Chondrocyte (in vitro differentiated cells): Measurements from ENCODE around the gene RABGAP1L. TPM values are rescaled to one million over a fixed set of nuclear protein-coding genes. Genes with fewer than 3 reads are reported as not detected.
A peak's percentile ranks its signal among the peaks of the same experiment; 100 is the strongest.

Source experiments
- DNase-seq: peaks from one replicate; pipeline ENCODE4 v3.0.0; 2021; ENCODE audit warnings: mixed read lengths, low spot score
- H3K27ac Mint-ChIP-seq: one replicate; pipeline ENCODE4 v1.8.0; 2021; ENCODE audit warnings: mild to moderate bottlenecking, moderate library complexity, mixed read lengths; ENCODE audit not compliant: unreplicated experiment
- H3K27me3 Mint-ChIP-seq: 2 replicates; pipeline ENCODE4 v1.8.0; 2021; ENCODE audit warnings: low read depth, mixed read lengths
- H3K36me3 Mint-ChIP-seq: 2 replicates; pipeline ENCODE4 v1.8.0; 2021; ENCODE audit warnings: low read depth, mixed read lengths
- H3K4me1 Mint-ChIP-seq: 2 replicates; pipeline ENCODE4 v1.8.0; 2021; ENCODE audit warnings: low read depth, mild to moderate bottlenecking, mixed read lengths
- H3K4me3 Mint-ChIP-seq: one replicate; pipeline ENCODE4 v1.8.0; 2021; ENCODE audit warnings: mild to moderate bottlenecking, moderate library complexity, mixed read lengths; ENCODE audit not compliant: unreplicated experiment
- H3K9me3 Mint-ChIP-seq: 2 replicates; pipeline ENCODE4 v1.8.0; 2021; ENCODE audit warnings: low read depth, mixed read lengths
- CTCF ChIP-seq: fragments of 200-600 bp; sonication (generic); IDR thresholded peaks from 2 replicates; pipeline ENCODE4 v1.5.0; 2021; ENCODE audit warnings: antibody characterized with exemption, mild to moderate bottlenecking, moderate library complexity
- total RNA-seq: library from RNA; stranded (reverse); gene quantifications from 3 replicates; pipeline ENCODE4 v1.2.1, GENCODE V29; 2021

The RABGAP1L gene
- total RNA-seq, 1 donor from 2014 or later, result 27.1 TPM

DNA sequence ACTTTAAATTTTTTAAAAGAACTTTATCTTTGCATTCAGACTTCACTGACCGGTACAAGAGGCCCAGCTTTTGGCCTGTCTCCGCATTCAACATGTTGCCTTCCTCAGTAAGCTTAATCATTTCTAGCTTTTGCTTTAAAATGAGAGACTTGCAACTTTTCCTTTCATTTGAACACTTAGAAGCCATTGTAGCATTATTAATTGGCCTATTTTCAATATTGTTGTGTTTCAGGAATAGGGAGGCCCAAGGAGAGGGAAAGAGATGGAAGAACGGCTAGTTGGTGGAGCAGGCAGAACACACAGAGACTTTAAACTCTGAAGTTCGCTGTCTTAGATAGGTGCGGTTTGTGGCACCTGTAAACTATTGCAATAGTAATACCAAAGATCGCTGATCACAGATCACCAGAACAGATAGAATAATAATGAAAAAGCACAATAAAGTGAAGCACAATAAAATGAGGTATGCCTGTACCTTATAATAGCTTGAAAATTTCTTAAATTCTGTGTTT is 31.4 kb downstream of the RABGAP1L start:
- H3K4me3 Mint-ChIP-seq, result no peak overlapping the region
- H3K27ac Mint-ChIP-seq, result no peak overlapping the region
- peaks cover 2% of the 10 kb centered on the region for H3K36me3 Mint-ChIP-seq
- peaks cover 18% of the 10 kb centered on the region for H3K4me1 Mint-ChIP-seq
- no peak for DNase-seq
- peaks cover 16% of the 10 kb centered on the region for H3K9me3 Mint-ChIP-seq
- no peaks in the 10 kb centered on the region for H3K27me3 Mint-ChIP-seq
- no peak for TF ChIP-seq CTCF

GRCh38 chr1:174191349-174191862 is 32.1 kb downstream of the RABGAP1L start:
- H3K9me3 Mint-ChIP-seq, result peaks cover 16% of the 10 kb centered on the region
- TF ChIP-seq CTCF, result no peak
- H3K4me1 Mint-ChIP-seq, result peaks cover 18% of the 10 kb centered on the region
- H3K36me3 Mint-ChIP-seq, result peaks cover 2% of the 10 kb centered on the region
- peak overlapping the region; percentile 23 for H3K27ac Mint-ChIP-seq
- H3K27me3 Mint-ChIP-seq, result no peaks in the 10 kb centered on the region
- no peak for DNase-seq
- no peak overlapping the region for H3K4me3 Mint-ChIP-seq

DNA sequence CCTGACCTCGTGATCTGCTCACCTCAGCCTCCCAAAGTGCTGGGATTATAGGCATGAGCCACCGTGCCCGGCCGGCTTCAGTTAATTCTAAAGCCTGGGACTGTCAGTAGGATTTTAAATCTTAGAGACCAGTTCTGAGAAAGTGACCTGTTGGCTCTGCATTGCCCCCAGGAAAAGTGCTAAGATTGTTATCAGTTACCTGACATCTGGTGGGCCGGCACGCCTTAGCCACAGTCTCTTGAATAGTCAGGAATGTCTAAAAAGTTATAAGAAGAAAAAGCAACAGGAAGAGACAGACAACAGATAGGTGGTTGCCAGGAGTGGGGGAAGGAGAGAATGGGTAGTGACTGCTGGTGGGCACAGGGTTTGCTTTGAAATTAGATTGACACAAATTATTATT is 35.1 kb downstream of the RABGAP1L start:
- Mint-ChIP-seq H3K27me3 (no peaks in the 10 kb centered on the region), H3K36me3 (no peaks in the 10 kb centered on the region), H3K9me3 (peaks cover 3% of the 10 kb centered on the region), H3K4me1 (peaks cover 20% of the 10 kb centered on the region), H3K27ac (no peak overlapping the region), H3K4me3 (no peak overlapping the region)
- no peak for DNase-seq
- TF ChIP-seq CTCF, result no peak

DNA sequence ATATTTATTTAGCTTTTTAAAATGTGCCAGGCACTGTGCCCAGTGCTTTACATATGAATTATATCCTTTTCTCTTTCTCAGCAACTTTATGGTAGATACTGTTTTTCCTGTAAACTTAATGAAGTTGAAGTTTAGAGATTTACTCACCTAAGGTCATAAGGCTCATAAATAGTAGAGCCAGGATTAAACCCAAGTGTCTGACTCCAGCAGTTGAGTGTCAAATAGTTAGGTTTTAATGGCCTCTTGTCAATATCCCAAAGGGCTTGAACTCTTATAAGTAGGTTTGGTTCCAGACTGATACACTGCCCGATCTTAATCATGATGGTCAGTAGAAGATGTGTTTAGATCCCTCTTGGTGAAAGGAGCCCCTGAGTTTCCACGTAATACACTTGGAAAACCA is 37.8 kb downstream of the RABGAP1L start:
- no peaks in the 10 kb centered on the region for H3K27me3 Mint-ChIP-seq
- no peak for TF ChIP-seq CTCF
- no peak overlapping the region for H3K4me3 Mint-ChIP-seq
- H3K27ac Mint-ChIP-seq, result no peak overlapping the region
- H3K4me1 Mint-ChIP-seq, result peaks cover 7% of the 10 kb centered on the region
- no peaks in the 10 kb centered on the region for H3K9me3 Mint-ChIP-seq
- no peaks in the 10 kb centered on the region for H3K36me3 Mint-ChIP-seq
- DNase-seq, result no peak

GRCh38 chr1:174197547-174197946 is 38.2 kb downstream of the RABGAP1L start:
- H3K4me1 Mint-ChIP-seq, result peaks cover 6% of the 10 kb centered on the region

More at GRCh38 chr1:174197547-174197946, 38.2 kb downstream of the RABGAP1L start:
- no peak for DNase-seq
- no peaks in the 10 kb centered on the region for H3K27me3 Mint-ChIP-seq
- H3K36me3 Mint-ChIP-seq, result no peaks in the 10 kb centered on the region
- H3K27ac Mint-ChIP-seq, result no peak overlapping the region
- no peak overlapping the region for H3K4me3 Mint-ChIP-seq
- no peaks in the 10 kb centered on the region for H3K9me3 Mint-ChIP-seq
- no peak for TF ChIP-seq CTCF
